ENCODE results near the gene PM20D2.

PM20D2 gene

GRCh38 chr6:89145956-89146717, at the start of gene PM20D2:
Gene PM20D2 (plus strand): TSS chr6:89146055. CDS start chr6:89146145, 90 bp downstream.
- DNase-seq: peak; percentile 76 to 83

GRCh38 chr6:89098461-89098860, 47.4 kb upstream of the PM20D2 start:
- DNase-seq: no peak

GRCh38 chr6:89100114-89100513, 45.7 kb upstream of the PM20D2 start:
- no peak for DNase-seq

- no peak for DNase-seq
These were observed 35.6 kb upstream of the PM20D2 start for GRCh38 chr6:89110284-89110683.

- DNase-seq: no peak
These were observed 33.9 kb upstream of the PM20D2 start for GRCh38 chr6:89111933-89112332.

GRCh38 chr6:89116702-89117101, 29.2 kb upstream of the PM20D2 start:
- DNase-seq: no peak

GRCh38 chr6:89117211-89118108, 28.4 kb upstream of the PM20D2 start, which contains the start of gene SRSF12:
Gene SRSF12 (minus strand): TSS chr6:89118071. CDS start chr6:89117887, 184 bp downstream.
- DNase-seq: peak; percentile 18 to 38

- no peak for DNase-seq
These were observed 26.9 kb upstream of the PM20D2 start for GRCh38 chr6:89118931-89119330.

GRCh38 chr6:89120371-89120770, 25.5 kb upstream of the PM20D2 start:
- no peak for DNase-seq

- DNase-seq: no peak
These were observed 23.9 kb upstream of the PM20D2 start for GRCh38 chr6:89121934-89122333.

GRCh38 chr6:89122625-89123024, 23.2 kb upstream of the PM20D2 start:
- DNase-seq: peak; percentile 77 to 83

- DNase-seq: peak in 1 of 2 experiments; percentile 11
These were observed 17.6 kb upstream of the PM20D2 start for GRCh38 chr6:89128256-89128671.

- no peak for DNase-seq
These were observed 14.3 kb upstream of the PM20D2 start for GRCh38 chr6:89131599-89131998.

GRCh38 chr6:89132057-89132456, 13.8 kb upstream of the PM20D2 start:
- peak; percentile 20 to 24 for DNase-seq

- no peak for DNase-seq
These were observed 11.9 kb upstream of the PM20D2 start for GRCh38 chr6:89133981-89134380.

GRCh38 chr6:89134723-89135122, 11.1 kb upstream of the PM20D2 start:
- no peak for DNase-seq

- DNase-seq: no peak
These were observed 7.7 kb upstream of the PM20D2 start for GRCh38 chr6:89138173-89138572.

GRCh38 chr6:89139509-89140346, 6.1 kb upstream of the PM20D2 start:
- DNase-seq: no peak

GRCh38 chr6:89140347-89141156, 5.3 kb upstream of the PM20D2 start:
- no peak for DNase-seq

- DNase-seq: no peak
These were observed 1.4 kb upstream of the PM20D2 start for GRCh38 chr6:89144354-89144906.
